Astrocyte (in vitro differentiated cells and primary cell): ENCODE data around the gene FKBP7.

Experiments
- EZH2 ChIP-seq: IDR thresholded peaks from 2 replicates; pipeline ENCODE4 v1.6.1; 2012; ENCODE audit warnings: mild to moderate bottlenecking, low read length, inconsistent platforms; ENCODE audit not compliant: insufficient read depth
- TF ChIP-seq, protein P1 (sequence below): IDR thresholded peaks from 2 replicates; pipeline ENCODE4 v1.5.1; 2011; ENCODE audit warnings: low read depth, mild to moderate bottlenecking, inconsistent platforms, low read length, moderate library complexity; ENCODE audit not compliant: insufficient read depth

DNA sequence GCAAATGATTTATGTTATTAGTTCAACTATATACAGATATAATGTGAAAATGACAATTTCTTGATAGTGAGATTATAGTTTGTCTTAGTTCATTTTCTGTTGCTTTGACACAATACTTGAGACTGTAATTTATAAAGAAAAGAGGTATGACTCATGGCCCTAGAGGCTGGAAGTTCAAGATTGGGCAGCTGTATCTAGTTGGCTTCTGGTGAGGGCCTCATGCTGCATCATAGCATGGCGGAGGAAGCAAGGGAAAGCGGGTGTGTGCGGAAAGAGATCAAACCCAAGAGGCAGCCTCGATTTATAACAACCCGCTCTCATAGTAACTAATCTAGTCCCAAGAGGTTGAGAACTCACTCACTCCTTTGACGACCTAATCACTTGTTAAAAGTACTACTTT lies 13.2 kb upstream of the FKBP7 start:
- TF ChIP-seq, protein P1, sequence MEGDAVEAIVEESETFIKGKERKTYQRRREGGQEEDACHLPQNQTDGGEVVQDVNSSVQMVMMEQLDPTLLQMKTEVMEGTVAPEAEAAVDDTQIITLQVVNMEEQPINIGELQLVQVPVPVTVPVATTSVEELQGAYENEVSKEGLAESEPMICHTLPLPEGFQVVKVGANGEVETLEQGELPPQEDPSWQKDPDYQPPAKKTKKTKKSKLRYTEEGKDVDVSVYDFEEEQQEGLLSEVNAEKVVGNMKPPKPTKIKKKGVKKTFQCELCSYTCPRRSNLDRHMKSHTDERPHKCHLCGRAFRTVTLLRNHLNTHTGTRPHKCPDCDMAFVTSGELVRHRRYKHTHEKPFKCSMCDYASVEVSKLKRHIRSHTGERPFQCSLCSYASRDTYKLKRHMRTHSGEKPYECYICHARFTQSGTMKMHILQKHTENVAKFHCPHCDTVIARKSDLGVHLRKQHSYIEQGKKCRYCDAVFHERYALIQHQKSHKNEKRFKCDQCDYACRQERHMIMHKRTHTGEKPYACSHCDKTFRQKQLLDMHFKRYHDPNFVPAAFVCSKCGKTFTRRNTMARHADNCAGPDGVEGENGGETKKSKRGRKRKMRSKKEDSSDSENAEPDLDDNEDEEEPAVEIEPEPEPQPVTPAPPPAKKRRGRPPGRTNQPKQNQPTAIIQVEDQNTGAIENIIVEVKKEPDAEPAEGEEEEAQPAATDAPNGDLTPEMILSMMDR: no peak
- no peak for TF ChIP-seq EZH2
